ENCODE results near the gene PTPRF.

GRCh38 chr1:43529206-43529731, 1.4 kb upstream of the PTPRF start:
- TF ChIP-seq POLR2A (IDR thresholded peaks at IDR 0.05) (no peak), CTCF (IDR thresholded peaks at IDR 0.05) (peak; percentile 87 to 99 (median 98))
